ENCODE data around the gene CLC. TPM values are rescaled to one million over a fixed set of nuclear protein-coding genes. Genes with fewer than 3 reads are reported as not detected.

The CLC gene
- total RNA-seq, 3 donors from 2014 or later: 1.2 TPM; not detected in 2

- DNase-seq (no peak), ATAC-seq (no peak)
Measured at GRCh38 chr19:39708594-39708993, 29.2 kb downstream of the CLC start.

DNA sequence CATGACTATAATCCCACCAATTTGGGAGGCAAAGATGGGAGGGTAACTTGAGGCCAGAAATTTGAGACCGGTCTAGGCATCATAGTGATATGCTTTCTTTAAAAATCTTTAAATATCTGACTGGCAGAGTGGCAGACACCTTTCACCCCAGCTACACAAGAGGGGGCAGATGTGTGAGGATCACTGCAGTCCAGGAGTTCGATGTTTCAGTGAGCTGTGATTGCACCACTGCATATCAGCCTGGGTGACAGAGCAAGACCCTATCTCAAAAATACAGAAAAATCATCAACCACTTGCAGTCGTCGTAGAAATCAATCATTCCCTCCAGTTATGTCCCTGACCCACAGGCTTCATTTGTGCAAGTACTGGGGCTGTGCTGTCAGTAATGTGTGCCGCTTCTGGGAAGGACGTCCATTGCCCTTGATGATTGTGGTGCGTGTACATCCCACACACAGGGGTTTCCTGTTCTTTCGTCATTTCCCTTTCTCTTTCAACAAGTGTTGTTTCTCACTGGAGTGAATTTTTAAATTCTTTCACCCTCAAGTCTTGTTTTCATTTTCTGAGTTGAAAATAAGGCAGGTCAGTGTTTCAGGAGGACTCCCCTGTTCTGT lies 32.1 kb downstream of the CLC start:
- Histone ChIP-seq H3K36me3 (ENCODE audit: low read depth) (no peaks in the 10 kb centered on the region), H3K4me3 (no peak overlapping the region), H3K9me3 (no peaks in the 10 kb centered on the region), H3K4me1 (ENCODE audit: low read depth) (no peaks in the 10 kb centered on the region)
- intact Hi-C loops (cut with DNase I, micrococcal nuclease): no loop called here
- no peak for DNase-seq
- TF ChIP-seq CTCF (IDR thresholded peaks at IDR 0.05): no peak
- ATAC-seq: no peak

More at GRCh38 chr19:39708594-39708993, 29.2 kb downstream of the CLC start:
- Histone ChIP-seq H3K36me3 (ENCODE audit: low read depth) (no peaks in the 10 kb centered on the region), H3K4me1 (ENCODE audit: low read depth) (no peaks in the 10 kb centered on the region), H3K9me3 (no peaks in the 10 kb centered on the region), H3K4me3 (no peak overlapping the region)
- intact Hi-C loops (cut with DNase I, micrococcal nuclease): no loop called here
- TF ChIP-seq CTCF (IDR thresholded peaks at IDR 0.05): no peak

DNA sequence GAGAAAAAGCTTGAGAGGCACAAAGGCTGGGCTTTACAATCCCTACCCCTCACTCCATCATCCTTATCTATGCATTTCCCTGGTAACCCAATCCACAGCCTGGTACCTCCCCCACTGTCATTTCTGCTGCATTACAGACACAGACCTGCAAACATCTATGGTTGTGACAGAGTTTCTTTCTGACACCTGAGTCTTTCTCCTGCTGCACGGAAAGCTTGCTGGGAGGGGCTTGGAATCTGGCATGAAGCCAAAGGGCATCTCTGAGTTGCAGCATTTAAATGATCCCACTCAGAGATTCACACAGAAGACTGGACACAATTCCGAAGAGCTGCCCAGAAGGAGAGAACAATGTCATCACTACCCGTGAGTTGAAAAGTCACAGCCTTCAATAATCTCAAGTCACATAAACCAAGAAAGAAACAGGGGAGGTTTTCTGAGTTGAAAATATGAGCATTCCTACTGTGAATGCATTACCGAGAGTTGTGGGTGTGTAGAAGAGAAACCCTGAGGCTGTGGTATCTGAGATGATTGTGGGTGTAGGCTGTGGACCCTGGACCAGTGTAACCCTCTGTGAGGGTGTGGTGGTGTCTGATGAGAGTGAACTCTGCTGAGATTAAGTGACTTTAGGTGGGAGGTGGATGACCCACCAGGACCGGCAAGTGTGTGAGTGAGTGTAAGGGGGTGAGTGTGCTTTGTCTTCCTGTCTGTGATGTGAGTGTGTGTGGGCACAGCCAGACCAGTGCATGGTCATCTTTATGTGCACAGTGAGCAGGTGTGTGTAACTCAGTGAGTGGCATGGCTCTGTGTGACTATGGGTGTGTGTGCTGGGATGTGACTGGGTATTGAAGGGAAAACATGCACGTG lies 33.4 kb downstream of the CLC start, which contains the start of gene LGALS14:
Gene LGALS14 (plus strand): TSS at position 301 of the 864 bp plus-strand sequence. CDS start 48 bp downstream, at position 349.
- ATAC-seq (no peak), DNase-seq (no peak)
- intact Hi-C loops (cut with DNase I, micrococcal nuclease): no loop called here
- Histone ChIP-seq H3K4me3 (no peak within 1 kb of the TSS), H3K9me3 (no peaks in the 10 kb centered on the region), H3K4me1 (ENCODE audit: low read depth) (no peaks in the 10 kb centered on the region), H3K36me3 (ENCODE audit: low read depth) (no peaks in the 10 kb centered on the region)
- no peak for TF ChIP-seq CTCF (IDR thresholded peaks at IDR 0.05)

GRCh38 chr19:39701291-39701690 lies 36.5 kb downstream of the CLC start:
- ATAC-seq (no peak), DNase-seq (no peak)
- intact Hi-C loops (cut with DNase I, micrococcal nuclease): no loop called here
- Histone ChIP-seq H3K4me3 (no peak overlapping the region), H3K4me1 (ENCODE audit: low read depth) (no peaks in the 10 kb centered on the region), H3K36me3 (ENCODE audit: low read depth) (no peaks in the 10 kb centered on the region), H3K9me3 (no peaks in the 10 kb centered on the region)
- TF ChIP-seq CTCF (IDR thresholded peaks at IDR 0.05): no peak

DNA sequence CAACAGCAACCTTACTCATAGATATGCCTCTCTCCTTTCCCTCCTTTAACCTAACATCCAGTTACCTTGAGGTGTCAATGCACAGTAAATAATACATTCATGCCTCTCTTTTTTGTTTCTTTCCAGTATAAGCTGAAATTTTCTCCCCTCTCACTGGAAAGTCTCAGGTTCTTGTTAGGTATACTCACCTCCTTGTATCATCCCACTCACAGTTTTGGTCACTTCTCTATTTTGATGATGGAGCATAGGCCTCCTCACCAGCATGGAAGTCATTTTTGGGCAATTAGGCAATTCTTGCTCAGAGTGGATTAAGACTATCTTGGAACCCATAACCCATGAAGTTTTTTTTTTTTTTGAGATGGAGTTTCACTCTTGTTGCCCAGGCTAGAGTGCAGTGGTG lies 39.3 kb downstream of the CLC start:
- no peak for TF ChIP-seq CTCF (IDR thresholded peaks at IDR 0.05)
- DNase-seq (no peak), ATAC-seq (no peak)
- Histone ChIP-seq H3K4me3 (no peak overlapping the region), H3K9me3 (no peaks in the 10 kb centered on the region), H3K36me3 (ENCODE audit: low read depth) (no peaks in the 10 kb centered on the region), H3K4me1 (ENCODE audit: low read depth) (no peaks in the 10 kb centered on the region)
- intact Hi-C loops (cut with DNase I, micrococcal nuclease): no loop called here
